ENCODE measurements around the gene ARFGAP2.

DNA sequence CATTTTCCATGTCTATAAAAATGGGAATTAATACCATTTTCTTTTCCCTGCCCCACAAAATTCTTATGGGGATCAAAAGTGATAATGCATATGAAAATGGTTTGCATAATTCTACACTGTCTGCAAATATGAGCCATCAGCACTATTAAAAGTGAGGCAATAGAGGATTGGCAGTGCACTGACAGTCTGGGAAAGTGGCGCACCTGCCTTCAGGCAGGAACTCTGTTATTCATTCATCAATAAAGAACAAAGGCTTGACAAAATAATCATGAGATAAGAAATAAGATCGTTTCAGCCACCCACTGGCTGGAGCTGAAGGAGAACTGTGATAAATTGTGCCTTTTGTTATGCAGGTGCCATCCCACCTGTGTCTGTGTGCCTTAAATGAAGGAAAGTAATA is 49.5 kb downstream of the ARFGAP2 start:
- TF ChIP-seq NFRKB (IDR thresholded peaks at IDR 0.05) (no peak), SUZ12 (IDR thresholded peaks at IDR 0.05) (no peak), BHLHE40 (IDR thresholded peaks at IDR 0.05; ENCODE audit: borderline replicate concordance) (no peak), ZNF384 (IDR thresholded peaks at IDR 0.05) (no peak)

Measured in HEK293T (cell line).